Measurements from ENCODE around the gene MAD1L1.

The MAD1L1 gene

GRCh38 chr7:1847260-1848001, 385.3 kb downstream of the MAD1L1 start:
- CTCF ChIA-PET, result no interaction called here
- DNase-seq (ENCODE audit: low spot score), result no peak
- TF ChIP-seq CTCF (conservative IDR thresholded peaks at IDR 0.05; ENCODE audit: low read depth), result no peak
- POLR2A ChIA-PET (ENCODE audit: low non-redundant PET), result no interaction called here
- H3K27ac ChIP-seq, result no peak overlapping the region

DNA sequence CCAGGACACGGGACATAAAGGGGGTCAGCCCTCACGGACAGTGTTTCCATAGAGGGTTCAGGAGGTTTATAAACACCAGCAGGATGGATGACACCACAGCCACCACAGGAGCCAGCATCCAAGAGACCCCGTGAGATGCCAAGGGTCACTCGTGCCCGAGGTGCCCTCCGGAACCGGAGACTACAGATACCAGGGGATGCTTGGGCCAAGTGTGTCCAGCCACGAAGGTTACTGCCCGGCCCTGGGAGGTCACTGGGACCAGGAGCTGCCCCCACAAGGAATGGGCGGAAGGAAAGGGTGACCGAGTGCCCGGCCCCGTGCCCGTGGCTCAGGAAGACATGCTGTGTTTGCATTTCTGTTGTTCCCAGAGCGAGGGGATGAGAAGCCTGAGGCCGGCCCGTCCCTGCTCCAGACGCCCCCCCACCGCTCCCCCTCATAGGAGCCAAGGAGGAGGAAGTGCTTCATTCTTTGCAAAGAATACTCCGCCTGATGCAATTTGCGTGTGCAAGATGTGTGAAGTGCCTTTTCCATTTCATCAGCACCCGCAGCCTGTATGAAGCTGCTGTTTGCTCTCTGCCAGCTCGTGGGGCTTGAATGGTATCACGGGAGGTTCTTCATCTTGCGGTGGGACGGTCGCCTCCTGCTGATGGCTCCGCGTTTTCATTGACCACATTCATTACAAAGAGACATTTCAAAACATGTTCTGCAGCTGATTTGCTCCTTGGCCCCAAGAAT, 386.2 kb downstream of the MAD1L1 start:
- TF ChIP-seq CTCF (conservative IDR thresholded peaks at IDR 0.05; ENCODE audit: low read depth), result no peak
- ChIA-PET CTCF (interaction anchor here (0.5 kb wide), 1 partner anchor 17 kb away, joined by 4 read pairs; no protein-coding TSS in a partner anchor), POLR2A (ENCODE audit: low non-redundant PET) (no interaction called here)
- no peak for DNase-seq (ENCODE audit: low spot score)
- H3K27ac ChIP-seq, result no peak overlapping the region

GRCh38 chr7:1845536-1846311, 387.0 kb downstream of the MAD1L1 start:
- no peak overlapping the region for H3K27ac ChIP-seq
- CTCF ChIA-PET, result interaction anchor here (0.5 kb wide), 1 partner anchor 18 kb away, joined by 4 read pairs; no protein-coding TSS in a partner anchor
- no peak for DNase-seq (ENCODE audit: low spot score)
- POLR2A ChIA-PET (ENCODE audit: low non-redundant PET), result no interaction called here
- TF ChIP-seq CTCF (conservative IDR thresholded peaks at IDR 0.05; ENCODE audit: low read depth), result no peak

DNA sequence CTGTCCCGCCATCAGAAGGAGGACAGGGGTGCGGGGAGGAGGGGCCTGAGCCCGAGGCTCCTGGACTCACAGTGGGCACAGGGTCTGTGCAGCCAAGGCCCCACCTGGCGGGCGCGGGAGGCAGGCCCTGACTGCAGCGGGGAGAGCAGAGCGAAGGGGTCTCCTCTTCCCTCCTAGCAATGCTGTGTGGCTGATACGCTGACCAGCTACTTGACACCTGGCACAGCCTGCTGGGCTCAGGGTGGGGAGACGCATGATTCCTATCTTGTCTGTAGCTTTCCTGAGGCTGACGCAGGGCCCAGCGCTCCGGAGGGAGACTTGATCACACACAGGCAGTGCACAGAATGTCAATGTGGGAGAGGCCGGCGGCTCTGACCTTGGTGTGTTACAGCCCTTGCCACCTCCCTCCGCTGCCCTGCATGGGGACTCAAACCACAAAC, 387.8 kb downstream of the MAD1L1 start:
- POLR2A ChIA-PET (ENCODE audit: low non-redundant PET), result no interaction called here
- DNase-seq (ENCODE audit: low spot score), result no peak
- TF ChIP-seq CTCF (conservative IDR thresholded peaks at IDR 0.05; ENCODE audit: low read depth), result no peak
- CTCF ChIA-PET, result no interaction called here
- H3K27ac ChIP-seq, result no peak overlapping the region

DNA sequence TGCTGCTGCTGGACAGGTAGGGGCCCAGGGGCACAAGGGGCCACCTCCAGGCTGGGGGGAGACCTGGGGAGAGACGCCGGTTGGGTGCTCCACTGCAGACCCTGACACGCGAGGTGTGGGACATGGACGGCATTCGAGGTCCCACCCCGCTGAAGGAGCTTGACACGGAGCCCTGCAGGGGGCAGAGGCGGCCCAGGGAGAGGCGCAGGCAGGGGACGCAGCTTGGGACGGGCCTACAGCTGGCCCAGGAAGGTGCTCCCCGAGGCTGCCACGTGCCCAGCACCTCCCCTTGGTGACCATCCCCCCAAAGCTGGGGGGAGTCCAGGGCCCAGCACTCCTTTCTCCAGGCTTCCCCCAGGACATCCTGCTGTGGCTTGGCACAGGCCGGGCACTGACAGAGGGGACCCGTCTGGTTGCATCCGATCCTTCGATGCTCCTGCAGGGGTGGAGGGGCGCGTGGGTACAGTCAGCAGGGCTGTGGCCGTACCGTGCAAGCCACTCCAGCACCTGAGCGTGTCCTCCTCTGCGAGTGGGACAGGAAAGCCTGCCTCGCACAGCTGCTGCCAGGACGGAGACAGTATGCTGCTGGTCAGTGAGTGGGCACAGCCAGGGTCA, 388.3 kb downstream of the MAD1L1 start:
- CTCF ChIA-PET, result no interaction called here
- H3K27ac ChIP-seq, result no peak overlapping the region
- no peak for TF ChIP-seq CTCF (conservative IDR thresholded peaks at IDR 0.05; ENCODE audit: low read depth)
- DNase-seq (ENCODE audit: low spot score), result no peak
- POLR2A ChIA-PET (ENCODE audit: low non-redundant PET), result no interaction called here

GRCh38 chr7:1843921-1844335, 388.8 kb downstream of the MAD1L1 start:
- no peak for TF ChIP-seq CTCF (conservative IDR thresholded peaks at IDR 0.05; ENCODE audit: low read depth)
- DNase-seq (ENCODE audit: low spot score), result no peak
- CTCF ChIA-PET, result no interaction called here
- H3K27ac ChIP-seq, result no peak overlapping the region
- POLR2A ChIA-PET (ENCODE audit: low non-redundant PET), result no interaction called here

All from RWPE1 (cell line).